Breast epithelium (tissue), 3 donors: ENCODE data around the gene RIPOR3.

Experiments
- CTCF ChIP-seq, 3 donors: fragments of 450-650 bp; IDR thresholded peaks; one replicate each; pipeline ENCODE4 v1.5.1; 2016 to 2017; ENCODE audit warnings: antibody characterized with exemption in 3 of 3, mild to moderate bottlenecking in 3 of 3, moderate library complexity in 3 of 3
- POLR2A ChIP-seq: fragments of 450-650 bp; IDR thresholded peaks from one replicate; pipeline ENCODE4 v1.6.1; 2016; ENCODE audit warnings: antibody characterized with exemption, mild to moderate bottlenecking, moderate library complexity
- POLR2AphosphoS5 ChIP-seq, 3 donors: sonication (generic); formaldehyde crosslinking; IDR thresholded peaks; one replicate each; pipeline ENCODE4 v1.6.1; 2017; ENCODE audit warnings: antibody characterized with exemption in 3 of 3

DNA sequence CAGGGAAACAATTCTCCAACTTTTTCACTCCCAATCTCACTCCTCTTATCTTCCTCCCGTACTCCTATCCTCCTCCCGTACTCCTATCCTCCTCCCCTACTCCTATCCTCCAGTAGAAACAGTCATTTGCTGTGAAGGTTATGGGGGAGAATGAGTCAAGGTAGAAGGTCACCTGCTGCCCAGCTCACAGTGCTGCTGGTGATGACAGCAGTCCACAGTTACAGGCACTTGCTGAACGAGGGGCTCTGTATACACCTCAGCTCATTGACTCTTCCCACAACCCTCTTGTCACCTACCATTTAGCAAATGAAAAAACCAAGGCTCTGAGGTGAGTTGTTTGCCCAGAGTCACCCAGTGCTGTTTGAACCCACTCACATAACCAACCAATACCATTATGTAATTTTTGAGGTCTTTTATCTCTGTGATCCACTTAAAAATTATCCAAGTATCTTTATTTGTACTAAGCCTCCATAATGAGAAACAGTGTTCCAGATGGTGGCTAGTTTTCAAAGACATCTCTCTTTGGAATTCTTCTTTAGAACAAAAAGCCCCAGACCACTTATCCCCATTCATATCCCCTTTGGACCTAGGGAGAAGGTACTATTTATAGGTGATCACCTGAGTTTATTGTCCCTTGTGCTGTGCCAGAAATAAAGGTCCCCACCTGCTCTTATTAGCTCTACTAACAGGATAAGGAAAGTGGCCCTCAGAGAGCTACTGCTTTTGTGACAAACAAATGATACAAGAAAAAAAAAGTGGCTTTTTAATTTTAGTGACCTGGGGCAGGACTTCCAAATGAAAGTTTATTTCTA, 128.0 kb downstream of the RIPOR3 start:
- TF ChIP-seq POLR2A: no peak
- TF ChIP-seq CTCF (IDR thresholded peaks at IDR 0.05): no peak
- no peak for TF ChIP-seq POLR2AphosphoS5 (IDR thresholded peaks at IDR 0.05)
